Measurements from ENCODE around the gene RASAL2. TPM values are rescaled to one million over a fixed set of nuclear protein-coding genes. Genes with fewer than 3 reads are reported as not detected.

RASAL2 gene
- total RNA-seq, 1 experiment from 2014 or later: 22.2 TPM

- no peak overlapping the region for H4K5ac ChIP-seq (ENCODE audit: insufficient read length, low read depth, low read length)
- no peaks in the 10 kb centered on the region for H3K27me3 ChIP-seq (ENCODE audit: insufficient read depth, low read length)
- no CpG with 5 or more reads among the region's 6 CpGs for WGBS (ENCODE audit: extremely low coverage, insufficient read length, low lambda C conversion rate)
- H3K79me1 ChIP-seq (ENCODE audit: insufficient read depth, low read depth, low read length, poor library complexity, severe bottlenecking): no peaks in the 10 kb centered on the region
- no peak overlapping the region for H3K9ac ChIP-seq (ENCODE audit: extremely low read depth, insufficient read length, low read length)
- no peak overlapping the region for H3K23ac ChIP-seq (ENCODE audit: insufficient read length, low read depth, low read length)
- H3K4me2 ChIP-seq (ENCODE audit: insufficient read depth, insufficient read length, low read length): no peak overlapping the region
- H2BK120ac ChIP-seq (ENCODE audit: low read depth, low read length, poor library complexity, severe bottlenecking): no peak overlapping the region
- H3K18ac ChIP-seq (ENCODE audit: insufficient read length, low read depth, low read length): no peak overlapping the region
- no peak overlapping the region for H2AFZ ChIP-seq (ENCODE audit: low read length)
- no peak overlapping the region for H3K4ac ChIP-seq (ENCODE audit: low read depth, low read length)
- no peak for TF ChIP-seq CTCF (conservative IDR thresholded peaks at IDR 0.05)
- no peak overlapping the region for H2BK15ac ChIP-seq (ENCODE audit: low read depth, low read length)
- Mint-ChIP-seq H3K27me3 (ENCODE audit: low read depth) (peaks cover 2% of the 10 kb centered on the region), H3K4me1 (peaks cover 6 to 13% of the 10 kb centered on the region in 2 experiments), H3K9me3 (no peaks in the 10 kb centered on the region), H3K36me3 (ENCODE audit: insufficient read depth in 1 of 3, low read depth in 3 of 3) (no peaks in the 10 kb centered on the region), H3K4me3 (no peak overlapping the region), H3K27ac (no peak overlapping the region; a peak in 1 of 7 replicates)
- H3K79me2 ChIP-seq (ENCODE audit: insufficient read depth, low read length): no peaks in the 10 kb centered on the region
- DNase-seq: no peak
- H2BK12ac ChIP-seq (ENCODE audit: insufficient read length, low read depth, low read length): no peak overlapping the region
- no peak overlapping the region for H3T11ph ChIP-seq (ENCODE audit: low read length)
- no peak overlapping the region for H2BK20ac ChIP-seq (ENCODE audit: low read depth, low read length, poor library complexity, severe bottlenecking)
- H3K27ac ChIP-seq (ENCODE audit: insufficient read length, low read depth, low read length): no peak overlapping the region
- H3K56ac ChIP-seq (ENCODE audit: insufficient read length, low read depth, low read length): no peak overlapping the region
- H4K8ac ChIP-seq (replicated peaks; ENCODE audit: insufficient read length, low read depth, low read length): no peak overlapping the region
- H2AK5ac ChIP-seq (ENCODE audit: insufficient read length, low read length): no peak overlapping the region
- H3K14ac ChIP-seq (ENCODE audit: insufficient read depth, low read length): no peak overlapping the region
- H2BK5ac ChIP-seq (ENCODE audit: insufficient read length, low read length): no peak overlapping the region
- H3K23me2 ChIP-seq (ENCODE audit: insufficient read length, low read depth, low read length, poor library complexity, severe bottlenecking): no peaks in the 10 kb centered on the region
- H4K20me1 ChIP-seq (ENCODE audit: control insufficient read depth, insufficient read depth, insufficient read length): no peaks in the 10 kb centered on the region
- no peak overlapping the region for H4K91ac ChIP-seq (ENCODE audit: insufficient read length, low read depth, low read length)
- H3K4me1 ChIP-seq (ENCODE audit: insufficient read depth, low read length): no peaks in the 10 kb centered on the region
- no peaks in the 10 kb centered on the region for H3K9me3 ChIP-seq (ENCODE audit: control insufficient read depth, low read depth, low read length)
Observed at GRCh38 chr1:178503849-178504248, 409.9 kb downstream of the RASAL2 start.
